Progenitor cell of endocrine pancreas (in vitro differentiated cells): ENCODE measurements around the gene PARP16. TPM values are rescaled to one million over a fixed set of nuclear protein-coding genes. Genes with fewer than 3 reads are reported as not detected.

Experiments
- DNase-seq: peaks from one replicate; pipeline ENCODE4 v3.0.0; 2021; ENCODE audit warnings: low spot score; ENCODE audit not compliant: unreplicated experiment
- H3K27ac Mint-ChIP-seq: 2 replicates; pipeline ENCODE4 v1.8.0; 2021; ENCODE audit warnings: mild to moderate bottlenecking, moderate library complexity, mixed read lengths
- H3K27me3 Mint-ChIP-seq: 2 replicates; pipeline ENCODE4 v1.8.0; 2021; ENCODE audit warnings: mixed read lengths
- H3K36me3 Mint-ChIP-seq: 2 replicates; pipeline ENCODE4 v1.8.0; 2022; ENCODE audit warnings: mixed read lengths; ENCODE audit not compliant: insufficient read depth
- H3K4me1 Mint-ChIP-seq: 2 replicates; pipeline ENCODE4 v1.8.0; 2021; ENCODE audit warnings: low read depth, mixed read lengths
- H3K4me3 Mint-ChIP-seq: 2 replicates; pipeline ENCODE4 v1.8.0; 2021; ENCODE audit warnings: low read depth, mild to moderate bottlenecking, moderate library complexity, mixed read lengths
- H3K9me3 Mint-ChIP-seq: 2 replicates; pipeline ENCODE4 v1.8.0; 2021; ENCODE audit warnings: low read depth, mixed read lengths
- CTCF ChIP-seq: fragments of 200-600 bp; sonication (generic); IDR thresholded peaks from one replicate; pipeline ENCODE4 v1.5.0; 2021; ENCODE audit warnings: antibody characterized with exemption, mild to moderate bottlenecking; ENCODE audit not compliant: unreplicated experiment
- total RNA-seq: library from RNA; stranded (reverse); gene quantifications from 2 replicates; pipeline ENCODE4 v1.2.1, GENCODE V29; 2021

The PARP16 gene
- total RNA-seq, 1 donor from 2014 or later, result 10.5 TPM

- no peak overlapping the region for H3K27ac Mint-ChIP-seq
- no peak overlapping the region for H3K4me3 Mint-ChIP-seq
- H3K36me3 Mint-ChIP-seq, result peaks cover 18% of the 10 kb centered on the region
- peaks cover 12% of the 10 kb centered on the region for H3K4me1 Mint-ChIP-seq
- no peak for TF ChIP-seq CTCF
- no peak for DNase-seq
- H3K9me3 Mint-ChIP-seq, result no peaks in the 10 kb centered on the region
- no peaks in the 10 kb centered on the region for H3K27me3 Mint-ChIP-seq
These were observed 42.8 kb upstream of the PARP16 start for GRCh38 chr15:65329288-65329983.

- no peak overlapping the region for H3K27ac Mint-ChIP-seq
- TF ChIP-seq CTCF, result no peak
- peaks cover 5% of the 10 kb centered on the region for H3K4me1 Mint-ChIP-seq
- peaks cover 18% of the 10 kb centered on the region for H3K36me3 Mint-ChIP-seq
- DNase-seq, result no peak
- H3K9me3 Mint-ChIP-seq, result no peaks in the 10 kb centered on the region
- no peaks in the 10 kb centered on the region for H3K27me3 Mint-ChIP-seq
- H3K4me3 Mint-ChIP-seq, result no peak overlapping the region
These were observed 42.0 kb upstream of the PARP16 start for GRCh38 chr15:65328506-65329287.

- no peaks in the 10 kb centered on the region for H3K9me3 Mint-ChIP-seq
- H3K27me3 Mint-ChIP-seq, result no peaks in the 10 kb centered on the region
- no peak overlapping the region for H3K27ac Mint-ChIP-seq
- H3K4me1 Mint-ChIP-seq, result peaks cover 4% of the 10 kb centered on the region
- no peak overlapping the region for H3K4me3 Mint-ChIP-seq
- DNase-seq, result no peak
- no peak for TF ChIP-seq CTCF
- peaks cover 18% of the 10 kb centered on the region for H3K36me3 Mint-ChIP-seq
These were observed 41.1 kb upstream of the PARP16 start for GRCh38 chr15:65327651-65328393.

- H3K36me3 Mint-ChIP-seq, result peaks cover 15% of the 10 kb centered on the region
- no peaks in the 10 kb centered on the region for H3K9me3 Mint-ChIP-seq
- no peak for TF ChIP-seq CTCF
- no peak overlapping the region for H3K27ac Mint-ChIP-seq
- no peak for DNase-seq
- H3K4me3 Mint-ChIP-seq, result no peak overlapping the region
- no peaks in the 10 kb centered on the region for H3K27me3 Mint-ChIP-seq
- peaks cover 4% of the 10 kb centered on the region for H3K4me1 Mint-ChIP-seq
These were observed 40.1 kb upstream of the PARP16 start for GRCh38 chr15:65326818-65327217.

- Mint-ChIP-seq H3K36me3 (peaks cover 13% of the 10 kb centered on the region), H3K9me3 (no peaks in the 10 kb centered on the region), H3K4me3 (no peak overlapping the region), H3K27ac (no peak overlapping the region), H3K4me1 (peaks cover 4% of the 10 kb centered on the region), H3K27me3 (peaks cover 3% of the 10 kb centered on the region)
- no peak for DNase-seq
- TF ChIP-seq CTCF, result no peak
These were observed 39.4 kb upstream of the PARP16 start for GRCh38 chr15:65326117-65326526.
